OCI-LY7 (cell line): Measurements from ENCODE around the gene ATXN10. TPM values are rescaled to one million over a fixed set of nuclear protein-coding genes. Genes with fewer than 3 reads are reported as not detected.

ENCODE experiments used
- BruUV-seq: library from RNA; stranded (reverse); fragments of 400-500 nt; replicated peaks from 2 replicates; lab custom pipeline; 2021; lab: Mats Ljungman, UMichigan
- CTCF ChIA-PET: fragments of 300-600 bp; sonication (Branson Sonifier 250); formaldehyde crosslinking; loops from one replicate; lab custom pipeline; 2022; ENCODE audit warnings: antibody characterized with exemption; ENCODE audit not compliant: unreplicated experiment; lab: Charles Lee
- POLR2A ChIA-PET: fragments of 300-600 bp; sonication (Branson Sonifier 250); formaldehyde crosslinking; loops from one replicate; lab custom pipeline; 2022; ENCODE audit warnings: antibody characterized with exemption; lab: Charles Lee
- DNase-seq: peaks from one replicate; pipeline ENCODE4 v3.0.0-alpha.2; 2015; ENCODE audit warnings: low spot score
- H2AFZ ChIP-seq: fragments of 200-600 bp; sonication (generic), shearing (Covaris generic); 2 replicates; pipeline ENCODE4 v1.6.1; 2014; ENCODE audit warnings: mild to moderate bottlenecking, antibody characterized with exemption, low read length, moderate library complexity
- H3K27ac ChIP-seq: fragments of 200-600 bp; sonication (generic); 2 replicates; pipeline ENCODE4 v1.5.1; 2014; ENCODE audit warnings: mixed run types, low read depth, mild to moderate bottlenecking, moderate library complexity, low read length, inconsistent platforms; ENCODE audit not compliant: poor library complexity, severe bottlenecking
- H3K36me3 ChIP-seq: fragments of 200-600 bp; sonication (generic); 2 replicates; pipeline ENCODE4 v1.6.1; 2014; ENCODE audit warnings: mild to moderate bottlenecking, antibody characterized with exemption, low read length, moderate library complexity, mixed read lengths; ENCODE audit not compliant: insufficient read depth
- H3K4me1 ChIP-seq: fragments of 200-600 bp; sonication (generic); 2 replicates; pipeline ENCODE4 v1.5.1; 2014; ENCODE audit warnings: mild to moderate bottlenecking, low read length; ENCODE audit not compliant: insufficient read depth, poor library complexity, severe bottlenecking
- H3K4me2 ChIP-seq: fragments of 200-600 bp; sonication (generic); 2 replicates; pipeline ENCODE4 v1.6.1; 2014; ENCODE audit warnings: mild to moderate bottlenecking, low read length
- H3K4me3 ChIP-seq: fragments of 200-600 bp; sonication (generic); 2 replicates; pipeline ENCODE4 v1.5.1; 2014; ENCODE audit warnings: mild to moderate bottlenecking, low read depth, low read length; ENCODE audit not compliant: poor library complexity, severe bottlenecking
- H3K79me2 ChIP-seq: fragments of 200-600 bp; sonication (generic); 2 replicates; pipeline ENCODE4 v1.6.1; 2016; ENCODE audit warnings: low read depth, mild to moderate bottlenecking, low read length, moderate library complexity, mixed read lengths; ENCODE audit not compliant: insufficient read depth
- H3K9me2 ChIP-seq: fragments of 200-600 bp; sonication (generic); 2 replicates; pipeline ENCODE4 v1.6.1; 2016; ENCODE audit warnings: mild to moderate bottlenecking, low read length, mixed read lengths; ENCODE audit not compliant: insufficient read depth
- H3K9me3 ChIP-seq: fragments of 200-600 bp; sonication (generic); 2 replicates; pipeline ENCODE4 v1.6.1; 2014; ENCODE audit warnings: mild to moderate bottlenecking, mixed run types, low read length, mixed read lengths
- H4K20me1 ChIP-seq: fragments of 200-600 bp; sonication (generic); 2 replicates; pipeline ENCODE4 v1.6.1; 2014; ENCODE audit warnings: mild to moderate bottlenecking, antibody characterized with exemption, low read length, moderate library complexity, mixed read lengths; ENCODE audit not compliant: insufficient read depth
- EZH2phosphoT487 ChIP-seq: fragments of 200-600 bp; sonication (generic); IDR thresholded peaks from 2 replicates; pipeline ENCODE4 v1.6.1; 2018; ENCODE audit warnings: low read depth, borderline replicate concordance, mild to moderate bottlenecking, mixed run types, antibody characterized with exemption, low read length, moderate library complexity, mixed read lengths
- intact Hi-C: fragments of 100-400 bp; cut with micrococcal nuclease; formaldehyde crosslinking; loops from one replicate; pipeline ENCODE4 v1.10.0; 2022; ENCODE audit not compliant: unreplicated experiment
- total RNA-seq, 2 experiments: library from RNA; depleted of rRNA in 1 of 2; stranded (reverse); fragments of >200 nt in 1 of 2; shearing (Covaris generic) in 1 of 2; gene quantifications; 2 replicates each; pipeline ENCODE4 v1.2.3, GENCODE V29; 2014 to 2022
- TF ChIP-seq, protein P1 (sequence below): fragments of 200-600 bp; sonication (generic); conservative IDR thresholded peaks from 2 replicates; pipeline ENCODE4 v1.5.1; 2014; ENCODE audit warnings: mild to moderate bottlenecking, antibody characterized with exemption, low read length, moderate library complexity, mixed read lengths

Gene ATXN10
- total RNA-seq, 2 experiments from 2014 or later = 66.1 to 197 TPM

DNA sequence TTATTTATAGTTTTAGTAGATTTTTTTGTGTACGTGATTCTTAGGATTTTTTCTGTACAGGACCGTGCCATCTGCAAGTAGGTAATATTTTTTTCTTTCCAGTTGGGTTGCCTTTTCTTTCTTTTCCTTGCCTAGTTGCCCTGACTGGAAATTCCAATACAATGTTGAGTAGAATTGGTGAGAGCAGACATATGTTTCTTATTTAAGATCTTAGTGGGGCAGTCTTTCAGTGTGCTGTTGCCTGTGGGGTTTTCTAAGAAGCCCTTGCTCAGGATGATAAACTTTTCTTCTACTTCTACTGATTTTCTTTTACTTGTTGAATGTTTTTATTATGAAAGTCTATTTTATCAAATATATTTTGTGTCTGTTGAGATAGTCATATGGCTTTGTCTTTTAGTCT is 33.0 kb downstream of the ATXN10 start:
- TF ChIP-seq, protein P1, sequence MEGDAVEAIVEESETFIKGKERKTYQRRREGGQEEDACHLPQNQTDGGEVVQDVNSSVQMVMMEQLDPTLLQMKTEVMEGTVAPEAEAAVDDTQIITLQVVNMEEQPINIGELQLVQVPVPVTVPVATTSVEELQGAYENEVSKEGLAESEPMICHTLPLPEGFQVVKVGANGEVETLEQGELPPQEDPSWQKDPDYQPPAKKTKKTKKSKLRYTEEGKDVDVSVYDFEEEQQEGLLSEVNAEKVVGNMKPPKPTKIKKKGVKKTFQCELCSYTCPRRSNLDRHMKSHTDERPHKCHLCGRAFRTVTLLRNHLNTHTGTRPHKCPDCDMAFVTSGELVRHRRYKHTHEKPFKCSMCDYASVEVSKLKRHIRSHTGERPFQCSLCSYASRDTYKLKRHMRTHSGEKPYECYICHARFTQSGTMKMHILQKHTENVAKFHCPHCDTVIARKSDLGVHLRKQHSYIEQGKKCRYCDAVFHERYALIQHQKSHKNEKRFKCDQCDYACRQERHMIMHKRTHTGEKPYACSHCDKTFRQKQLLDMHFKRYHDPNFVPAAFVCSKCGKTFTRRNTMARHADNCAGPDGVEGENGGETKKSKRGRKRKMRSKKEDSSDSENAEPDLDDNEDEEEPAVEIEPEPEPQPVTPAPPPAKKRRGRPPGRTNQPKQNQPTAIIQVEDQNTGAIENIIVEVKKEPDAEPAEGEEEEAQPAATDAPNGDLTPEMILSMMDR = no peak
- TF ChIP-seq EZH2phosphoT487 = no peak
- Histone ChIP-seq H3K27ac (no peak overlapping the region), H3K4me1 (no peaks in the 10 kb centered on the region), H4K20me1 (no peaks in the 10 kb centered on the region), H3K4me2 (no peak overlapping the region), H3K9me3 (no peaks in the 10 kb centered on the region), H3K9me2 (no peaks in the 10 kb centered on the region), H3K4me3 (no peak overlapping the region), H3K36me3 (peaks cover 96% of the 10 kb centered on the region), H2AFZ (no peak overlapping the region), H3K79me2 (peaks cover 9% of the 10 kb centered on the region; the same call in 1 of the 2 replicates)
- no TSS peak for BruUV-seq
- DNase-seq = no peak
- intact Hi-C loops = no loop called here
- CTCF ChIA-PET = no interaction called here
- POLR2A ChIA-PET = no interaction called here

DNA sequence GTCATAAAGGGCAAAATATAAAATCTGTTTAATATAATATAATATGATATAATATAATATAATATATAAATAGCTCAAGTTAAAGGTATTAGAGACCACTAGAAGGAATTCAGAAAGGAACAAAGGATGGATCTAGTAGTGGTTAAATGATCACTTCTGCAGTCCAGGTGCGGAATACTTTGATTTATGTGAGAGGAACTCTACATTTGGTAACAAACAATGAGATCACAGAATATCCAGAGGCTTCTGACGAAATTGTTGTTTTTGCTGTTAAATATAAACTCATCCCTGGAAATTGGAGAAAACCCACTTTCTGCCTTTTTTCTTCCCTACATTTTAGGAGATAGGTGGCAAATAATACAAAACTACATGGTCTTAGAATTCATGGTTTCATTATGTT is 36.0 kb downstream of the ATXN10 start:
- CTCF ChIA-PET = no interaction called here
- Histone ChIP-seq H2AFZ (no peak overlapping the region), H3K4me2 (no peak overlapping the region), H4K20me1 (no peaks in the 10 kb centered on the region), H3K79me2 (peaks cover 9% of the 10 kb centered on the region; the same call in 1 of the 2 replicates), H3K27ac (no peak overlapping the region), H3K36me3 (peaks cover 94% of the 10 kb centered on the region), H3K4me3 (no peak overlapping the region), H3K4me1 (no peaks in the 10 kb centered on the region), H3K9me2 (no peaks in the 10 kb centered on the region), H3K9me3 (no peaks in the 10 kb centered on the region)
- POLR2A ChIA-PET = no interaction called here
- intact Hi-C loops = no loop called here
- no peak for DNase-seq
- BruUV-seq = no TSS peak
- TF ChIP-seq, protein P1 = no peak
- no peak for TF ChIP-seq EZH2phosphoT487

DNA sequence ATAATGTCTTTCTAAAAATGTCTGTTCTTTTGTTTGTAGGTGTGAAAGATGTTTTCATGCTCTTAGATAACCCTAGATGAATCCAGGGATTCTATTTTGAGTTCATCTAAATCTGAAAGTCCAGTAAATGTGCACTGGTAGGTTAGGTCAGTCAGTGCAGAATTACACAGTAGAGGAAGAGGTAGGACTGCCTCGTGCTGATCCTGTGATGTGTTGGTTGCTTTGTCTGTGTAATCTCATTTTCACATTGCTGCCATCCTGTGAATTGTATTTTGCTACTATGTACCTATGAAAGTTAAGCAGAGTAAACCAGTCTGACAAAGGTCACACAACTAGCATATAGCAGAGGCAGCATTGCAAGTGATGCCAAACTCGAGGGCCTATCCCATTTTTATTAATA is 36.5 kb downstream of the ATXN10 start:
- H3K9me3 ChIP-seq = no peaks in the 10 kb centered on the region
- H3K4me2 ChIP-seq = no peak overlapping the region
- no peaks in the 10 kb centered on the region for H3K9me2 ChIP-seq
- H3K79me2 ChIP-seq = peaks cover 9% of the 10 kb centered on the region; the same call in 1 of the 2 replicates
- TF ChIP-seq, protein P1 = no peak
- no peak for TF ChIP-seq EZH2phosphoT487
- intact Hi-C loops = no loop called here
- BruUV-seq = no TSS peak
- H2AFZ ChIP-seq = no peak overlapping the region
- H3K36me3 ChIP-seq = peaks cover 94% of the 10 kb centered on the region
- H3K4me1 ChIP-seq = no peaks in the 10 kb centered on the region
- H4K20me1 ChIP-seq = no peaks in the 10 kb centered on the region
- no peak for DNase-seq
- ChIA-PET POLR2A (no interaction called here), CTCF (no interaction called here)
- no peak overlapping the region for H3K4me3 ChIP-seq
- H3K27ac ChIP-seq = no peak overlapping the region
